Muscle of back (tissue), 11 donors: ENCODE results near the gene C20orf204. TPM values are rescaled to one million over a fixed set of nuclear protein-coding genes. Genes with fewer than 3 reads are reported as not detected.

Experiments used
- DNase-seq, 3 donors: peaks; one replicate each; pipeline versions ENCODE4 v3.0.0 to v3.0.0-alpha.2; 2013
- polyA plus RNA-seq, 10 donors: library from polyadenylated mRNA; unstranded; fragments of 120-200 nt; gene quantifications; one replicate each; pipeline ENCODE4 v1.2.1, GENCODE V29; 2013; ENCODE audit not compliant: insufficient read length in 10 of 10

C20orf204 gene
- polyA plus RNA-seq, 10 donors, result 0.42 to 1.1 (median 0.66) TPM

GRCh38 chr20:64055396-64055892, 19.5 kb downstream of the C20orf204 start:
- no peak for DNase-seq

GRCh38 chr20:64055893-64056638, 20.1 kb downstream of the C20orf204 start:
- DNase-seq, result no peak

DNA sequence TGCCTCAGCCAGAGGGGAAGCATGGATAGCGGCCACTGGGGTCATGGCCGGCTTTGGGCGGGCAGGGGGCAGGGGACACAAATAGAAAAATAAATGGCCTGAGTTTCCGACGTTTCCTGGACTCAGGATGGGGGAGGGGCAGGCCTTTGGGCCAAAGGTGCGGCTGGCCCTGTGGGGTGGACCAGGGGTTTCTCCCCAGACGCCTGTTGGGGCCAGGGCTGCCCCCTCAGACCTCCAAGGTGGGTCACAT, 20.6 kb downstream of the C20orf204 start:
- no peak for DNase-seq

DNA sequence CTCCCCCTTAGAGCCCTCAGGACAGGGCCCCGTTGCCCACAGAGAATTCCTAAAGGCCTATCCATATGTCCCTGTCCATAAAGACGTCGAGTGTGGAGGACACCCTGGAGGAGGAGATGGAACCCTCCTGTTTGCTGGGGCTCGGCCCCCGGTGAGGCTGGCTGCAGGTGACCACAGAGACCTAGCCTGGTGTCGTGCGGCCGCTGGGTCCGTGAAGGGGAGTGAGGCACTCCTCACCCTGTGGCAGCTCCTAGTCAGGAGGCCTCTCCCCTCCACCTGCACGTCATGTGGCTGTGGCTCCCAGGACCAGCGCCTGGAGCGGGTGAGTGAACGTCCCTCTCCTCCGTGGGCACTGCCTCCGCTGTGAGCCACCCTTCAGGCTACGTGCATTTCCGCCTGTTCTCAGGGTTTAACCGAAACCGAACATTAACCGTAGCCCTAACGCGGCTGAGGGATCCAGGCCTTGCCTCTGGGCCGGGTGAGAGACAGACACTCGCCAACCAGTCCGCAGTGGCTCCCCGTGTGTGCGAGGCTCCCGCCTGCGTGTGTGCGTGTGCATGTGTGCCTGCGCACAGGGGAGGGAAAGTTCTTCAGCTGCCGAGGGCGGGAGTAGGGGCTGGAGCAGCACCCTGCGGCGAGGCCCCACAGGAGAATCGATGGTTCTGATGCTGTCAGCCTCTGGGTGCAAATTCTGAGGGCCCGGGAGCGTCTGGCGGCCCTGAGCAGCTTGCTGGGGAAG, 21.1 kb downstream of the C20orf204 start:
- no peak for DNase-seq

DNA sequence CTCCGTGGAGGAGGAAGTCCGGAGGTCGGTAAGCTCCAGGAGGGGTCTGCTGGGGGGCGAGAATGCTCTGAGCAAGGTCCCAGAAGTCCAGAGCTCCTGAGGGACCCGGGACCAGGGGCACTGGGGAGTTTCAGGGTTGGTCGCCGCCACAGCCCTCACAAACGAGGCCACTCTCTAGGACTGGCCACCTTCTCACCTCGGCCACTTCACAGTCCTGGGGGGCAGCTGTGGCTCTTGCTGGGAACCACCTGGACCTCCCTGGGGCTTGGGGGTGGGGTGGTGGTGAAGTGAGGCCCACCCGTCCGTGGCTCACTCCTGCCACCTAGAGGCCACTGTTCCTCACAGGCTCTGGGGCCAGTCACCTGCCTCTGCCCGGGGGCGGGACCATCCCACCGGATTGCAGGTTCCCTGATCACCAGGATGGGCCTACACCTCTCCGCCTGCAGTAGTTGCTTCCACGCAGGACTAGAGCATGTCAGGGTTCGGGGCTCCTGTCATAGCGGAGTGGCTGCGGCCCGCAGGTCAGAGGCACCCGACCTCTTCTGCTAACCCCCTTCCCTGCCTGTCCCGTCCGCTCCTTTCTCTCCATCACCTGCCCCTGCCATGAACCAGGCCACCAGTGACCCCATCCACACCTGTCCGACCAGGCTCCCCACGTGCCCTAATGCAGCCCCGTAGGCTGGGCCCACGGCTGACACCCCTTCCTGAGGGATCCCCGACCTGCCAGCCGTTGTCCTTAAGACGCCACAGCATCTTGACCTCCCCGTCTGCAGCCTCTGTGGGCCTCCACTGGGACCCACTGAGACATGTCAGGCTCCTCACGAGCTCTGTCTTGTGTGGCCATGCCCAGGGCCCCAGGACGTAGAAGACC, 21.9 kb downstream of the C20orf204 start:
- peak in 1 of 3 donors; percentile 74 for DNase-seq

GRCh38 chr20:64058536-64058935, 22.6 kb downstream of the C20orf204 start:
- DNase-seq, result no peak

- DNase-seq, result no peak
These were observed 26.3 kb downstream of the C20orf204 start for GRCh38 chr20:64062276-64062595.

GRCh38 chr20:64062596-64063388, 26.8 kb downstream of the C20orf204 start, which contains the start of gene TCEA2:
TCEA2 (plus strand) TSS chr20:64063198; CDS start chr20:64063313, 115 bp downstream.
- peak; percentile 96 to 98 (median 98) for DNase-seq

DNA sequence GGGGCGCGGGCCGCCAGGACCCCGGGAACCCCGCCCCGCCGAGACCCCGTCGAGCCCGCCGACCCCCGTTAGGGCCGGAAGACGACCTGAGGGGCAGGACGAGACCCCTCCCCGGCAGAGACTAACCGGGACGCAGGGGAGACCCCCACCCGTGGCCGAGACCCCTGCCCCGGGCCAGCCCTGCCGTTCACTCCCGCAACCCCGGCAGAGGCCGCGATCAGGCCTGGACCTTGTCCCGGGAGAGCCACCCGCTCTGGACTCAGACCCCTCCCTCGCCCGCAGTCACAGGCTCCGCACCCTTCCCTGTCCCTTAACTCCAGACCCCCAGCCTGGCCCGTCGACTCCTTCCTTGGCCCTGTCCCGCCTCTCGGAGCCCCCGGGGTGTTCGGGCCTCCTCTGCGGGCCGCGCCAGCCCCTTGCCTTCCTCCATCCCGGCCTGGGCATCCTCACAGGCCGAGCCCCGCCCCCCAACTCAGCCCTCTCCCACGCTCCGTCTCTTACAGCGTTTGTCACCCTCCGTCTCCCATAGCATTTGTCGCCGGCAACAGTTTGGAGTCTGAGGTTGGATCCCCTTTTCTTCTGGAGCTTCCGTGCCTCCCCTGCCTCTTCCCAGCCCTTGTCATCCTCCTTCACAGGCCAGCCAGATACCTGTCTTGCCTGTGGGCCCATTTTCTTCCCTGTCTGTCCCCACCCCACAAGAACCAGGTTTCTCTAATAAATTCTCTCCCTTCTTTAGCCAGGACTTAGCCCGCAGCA, 27.6 kb downstream of the C20orf204 start:
- peak in 1 of 3 donors; percentile 51 for DNase-seq

GRCh38 chr20:64064145-64064698, 28.2 kb downstream of the C20orf204 start:
- no peak for DNase-seq

DNA sequence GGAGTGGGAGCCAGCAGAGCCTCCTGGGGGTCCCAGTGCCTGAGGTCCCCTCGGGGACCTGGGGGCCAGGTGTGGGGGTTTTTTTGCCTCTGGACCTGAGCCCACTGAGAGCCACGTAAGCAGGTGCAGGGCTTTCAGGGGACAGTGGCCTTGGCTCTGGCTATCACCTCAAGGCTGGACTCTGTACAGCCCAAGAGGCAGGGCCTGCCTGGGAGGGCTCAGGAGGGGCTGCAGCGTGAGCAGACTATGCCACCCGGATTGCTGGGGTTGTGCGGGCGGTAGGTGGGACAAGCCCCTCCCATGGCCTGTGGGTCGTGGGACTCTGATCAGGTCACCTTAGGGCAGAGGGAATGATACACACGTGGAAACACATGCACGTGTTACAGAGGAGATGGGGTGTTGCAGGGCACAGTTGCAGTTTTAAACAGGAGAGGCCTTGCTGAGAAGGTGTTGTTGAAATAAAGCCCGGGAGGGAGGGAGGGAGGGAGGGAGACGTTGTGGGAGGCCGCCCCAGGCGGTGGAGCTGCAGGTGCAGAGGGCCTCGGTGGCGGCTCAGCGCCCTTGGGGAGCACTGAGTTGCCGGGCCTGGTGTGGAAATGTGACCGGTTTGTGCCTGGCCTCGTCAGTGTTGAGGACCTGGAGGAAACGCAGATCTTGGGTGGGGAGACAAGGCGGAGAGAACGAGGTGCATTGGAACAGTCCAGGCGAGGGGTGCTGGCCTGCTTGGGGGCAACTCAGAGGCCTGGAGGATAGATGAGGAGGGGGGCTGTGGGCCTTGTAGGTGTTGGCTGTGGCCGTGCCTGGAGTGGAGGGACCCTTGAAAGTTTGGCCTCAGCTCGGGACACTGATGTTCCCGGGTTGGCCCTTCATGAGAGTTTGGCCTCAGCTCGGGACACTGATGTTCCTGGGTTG, 29.3 kb downstream of the C20orf204 start:
- DNase-seq, result no peak

DNA sequence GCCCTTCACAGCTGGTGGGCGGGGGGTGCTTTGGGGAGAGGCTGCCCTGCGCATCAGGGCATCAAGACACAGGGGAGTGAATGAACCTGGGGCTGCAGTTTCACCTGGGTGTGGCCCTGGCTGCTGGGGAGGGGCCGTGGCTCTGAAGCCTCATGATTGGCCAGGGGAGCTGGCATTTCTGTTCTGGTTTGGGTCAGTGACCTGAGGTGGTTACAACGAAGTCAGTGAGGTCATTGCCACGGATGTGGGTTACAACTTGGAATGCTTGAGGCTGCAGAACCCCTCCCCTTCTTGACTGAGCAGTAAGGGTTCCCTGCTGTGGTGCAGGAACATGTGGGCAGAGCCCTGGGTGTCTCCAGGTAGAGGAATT, 30.0 kb downstream of the C20orf204 start:
- no peak for DNase-seq

DNA sequence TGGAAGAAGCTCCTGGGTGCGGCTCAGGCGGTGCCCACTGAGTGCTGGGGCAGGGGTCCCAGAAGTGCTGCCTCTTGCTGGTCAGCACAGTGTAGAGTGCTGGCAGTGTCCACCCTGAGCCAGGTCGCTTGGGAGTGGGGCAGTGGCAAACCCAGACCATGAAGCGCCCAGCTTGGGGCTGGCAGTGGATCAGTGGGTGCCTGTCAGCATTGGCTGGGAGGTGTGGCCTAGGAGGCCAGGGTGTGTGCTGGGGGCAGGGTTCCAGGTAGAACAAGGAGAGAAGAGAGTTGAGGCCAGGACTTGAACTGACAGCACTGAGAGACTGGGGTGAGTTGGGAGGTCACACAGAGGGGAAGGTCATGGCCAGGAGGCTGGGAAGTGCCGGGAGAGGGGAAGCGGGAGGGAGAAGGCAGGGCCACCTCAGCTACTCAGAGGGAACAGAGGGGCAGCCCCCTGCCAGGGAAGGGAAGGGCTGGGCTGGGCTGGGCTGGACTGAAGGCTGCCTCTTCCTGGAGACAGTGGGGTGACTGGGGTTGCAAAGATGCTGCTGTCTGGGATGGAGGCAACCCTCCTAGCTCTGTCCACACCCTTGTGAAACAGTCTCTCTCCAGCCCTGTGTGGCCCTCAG, 31.1 kb downstream of the C20orf204 start:
- no peak for DNase-seq

- no peak for DNase-seq
These were observed 31.8 kb downstream of the C20orf204 start for GRCh38 chr20:64067733-64068307.

DNA sequence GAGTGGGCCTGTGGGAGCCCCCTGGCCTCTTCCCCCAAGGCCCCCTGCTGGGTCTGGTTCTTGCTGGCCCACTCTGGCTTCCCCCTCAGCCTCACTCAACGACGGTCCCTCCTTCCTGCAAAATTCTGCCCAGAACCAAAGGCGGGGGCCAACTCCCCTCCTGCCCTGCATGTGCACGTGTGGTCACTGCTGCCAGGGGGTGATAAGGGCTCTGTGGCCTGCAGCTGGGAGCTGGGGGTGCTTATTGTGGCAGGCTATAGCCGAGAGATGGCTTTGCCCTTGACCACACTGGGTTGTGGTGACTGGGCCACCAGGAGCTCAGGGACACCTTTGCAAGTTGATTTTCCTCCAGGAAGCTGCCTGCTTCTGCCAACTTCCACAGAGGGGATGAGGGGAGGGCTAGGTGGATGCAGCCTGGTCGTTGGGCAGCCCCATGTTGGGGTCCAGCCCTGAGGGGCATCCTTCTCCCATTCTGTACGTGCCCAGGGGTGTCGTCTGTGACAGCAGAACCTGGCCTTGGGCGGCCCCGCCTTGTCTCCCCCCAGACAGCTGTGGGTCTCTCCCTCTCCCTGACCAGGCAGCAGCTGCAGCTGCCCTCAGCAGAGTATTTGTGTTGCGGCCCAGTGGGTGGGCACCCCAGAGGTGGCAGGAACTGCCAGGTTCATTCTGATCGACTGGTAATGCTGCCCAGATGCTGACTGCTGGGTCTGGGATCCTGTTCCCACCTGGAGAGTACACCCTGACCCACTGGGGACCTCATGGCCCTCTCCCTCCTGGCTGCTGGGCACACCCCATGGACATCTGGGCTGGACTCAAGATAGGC, 32.6 kb downstream of the C20orf204 start:
- DNase-seq, result no peak

DNA sequence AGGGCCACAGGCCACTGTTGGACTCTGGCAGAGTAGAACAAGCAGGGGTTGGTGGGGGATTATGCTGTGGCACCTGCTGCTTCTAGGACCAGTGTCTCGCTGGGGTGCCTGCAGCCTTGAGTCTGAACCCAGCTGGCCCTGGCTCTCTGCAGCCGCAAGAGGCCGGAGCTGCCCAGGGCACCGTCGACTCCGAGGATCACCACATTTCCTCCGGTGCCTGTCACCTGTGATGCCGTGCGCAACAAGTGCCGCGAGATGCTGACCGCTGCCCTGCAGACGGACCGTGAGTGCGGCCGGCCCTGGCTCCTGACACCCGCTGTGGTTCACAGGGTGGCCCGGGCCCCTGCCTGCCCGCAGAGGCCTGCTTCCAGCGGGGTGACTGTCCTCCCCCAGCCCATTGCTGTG, 33.2 kb downstream of the C20orf204 start:
- no peak for DNase-seq

- no peak for DNase-seq
These were observed 33.7 kb downstream of the C20orf204 start for GRCh38 chr20:64069614-64070243.
